ENCODE data around the gene PTCD3.

Gene PTCD3

GRCh38 chr2:86160156-86160952 is 54.3 kb downstream of the PTCD3 start:
- Histone ChIP-seq H3K9ac (ENCODE audit: low read length) (no peak overlapping the region), H3K27me3 (ENCODE audit: control insufficient read depth, insufficient read depth, low read length) (no peaks in the 10 kb centered on the region), H3K4me1 (ENCODE audit: control insufficient read depth, low read depth, low read length) (no peaks in the 10 kb centered on the region), H3K27ac (ENCODE audit: low read length) (no peak overlapping the region), H3K36me3 (ENCODE audit: control insufficient read depth, low read depth, low read length) (peaks cover 52% of the 10 kb centered on the region), H3K9me3 (ENCODE audit: control insufficient read depth, low read depth, low read length) (no peaks in the 10 kb centered on the region), H3K4me3 (ENCODE audit: low read length) (no peak overlapping the region)

- Histone ChIP-seq H3K4me3 (ENCODE audit: low read length) (no peak overlapping the region), H3K27ac (ENCODE audit: low read length) (no peak overlapping the region), H3K9me3 (ENCODE audit: control insufficient read depth, low read depth, low read length) (no peaks in the 10 kb centered on the region), H3K27me3 (ENCODE audit: control insufficient read depth, insufficient read depth, low read length) (no peaks in the 10 kb centered on the region), H3K36me3 (ENCODE audit: control insufficient read depth, low read depth, low read length) (peaks cover 46% of the 10 kb centered on the region), H3K9ac (ENCODE audit: low read length) (no peak overlapping the region), H3K4me1 (ENCODE audit: control insufficient read depth, low read depth, low read length) (no peaks in the 10 kb centered on the region)
Measured at GRCh38 chr2:86170449-86170848, 64.4 kb downstream of the PTCD3 start.

- no peak overlapping the region for H3K9ac ChIP-seq (ENCODE audit: low read length)
- H3K4me1 ChIP-seq (ENCODE audit: control insufficient read depth, low read depth, low read length) = no peaks in the 10 kb centered on the region
- no peaks in the 10 kb centered on the region for H3K9me3 ChIP-seq (ENCODE audit: control insufficient read depth, low read depth, low read length)
- no peaks in the 10 kb centered on the region for H3K27me3 ChIP-seq (ENCODE audit: control insufficient read depth, insufficient read depth, low read length)
- H3K27ac ChIP-seq (ENCODE audit: low read length) = no peak overlapping the region
- no peak overlapping the region for H3K4me3 ChIP-seq (ENCODE audit: low read length)
- peaks cover 50% of the 10 kb centered on the region for H3K36me3 ChIP-seq (ENCODE audit: control insufficient read depth, low read depth, low read length)
Measured at GRCh38 chr2:86171295-86171694, 65.3 kb downstream of the PTCD3 start.

- Histone ChIP-seq H3K27ac (ENCODE audit: low read length) (no peak overlapping the region), H3K27me3 (ENCODE audit: control insufficient read depth, insufficient read depth, low read length) (no peaks in the 10 kb centered on the region), H3K4me3 (ENCODE audit: low read length) (no peak overlapping the region), H3K36me3 (ENCODE audit: control insufficient read depth, low read depth, low read length) (peaks cover 57% of the 10 kb centered on the region), H3K9ac (ENCODE audit: low read length) (no peak overlapping the region), H3K9me3 (ENCODE audit: control insufficient read depth, low read depth, low read length) (no peaks in the 10 kb centered on the region), H3K4me1 (ENCODE audit: control insufficient read depth, low read depth, low read length) (no peaks in the 10 kb centered on the region)
Measured at GRCh38 chr2:86172610-86173009, 66.6 kb downstream of the PTCD3 start.

- no peak overlapping the region for H3K4me3 ChIP-seq (ENCODE audit: low read length)
- H3K9me3 ChIP-seq (ENCODE audit: control insufficient read depth, low read depth, low read length) = no peaks in the 10 kb centered on the region
- peaks cover 59% of the 10 kb centered on the region for H3K36me3 ChIP-seq (ENCODE audit: control insufficient read depth, low read depth, low read length)
- no peaks in the 10 kb centered on the region for H3K27me3 ChIP-seq (ENCODE audit: control insufficient read depth, insufficient read depth, low read length)
- H3K4me1 ChIP-seq (ENCODE audit: control insufficient read depth, low read depth, low read length) = no peaks in the 10 kb centered on the region
- H3K9ac ChIP-seq (ENCODE audit: low read length) = no peak overlapping the region
- H3K27ac ChIP-seq (ENCODE audit: low read length) = no peak overlapping the region
Measured at GRCh38 chr2:86174445-86174844, 68.4 kb downstream of the PTCD3 start.

GRCh38 chr2:86175828-86176227 is 69.8 kb downstream of the PTCD3 start:
- no peak overlapping the region for H3K4me3 ChIP-seq (ENCODE audit: low read length)
- no peaks in the 10 kb centered on the region for H3K9me3 ChIP-seq (ENCODE audit: control insufficient read depth, low read depth, low read length)

GRCh38 chr2:86176597-86176996 is 70.6 kb downstream of the PTCD3 start:
- Histone ChIP-seq H3K27me3 (ENCODE audit: control insufficient read depth, insufficient read depth, low read length) (no peaks in the 10 kb centered on the region), H3K4me3 (ENCODE audit: low read length) (no peak overlapping the region), H3K27ac (ENCODE audit: low read length) (no peak overlapping the region), H3K9me3 (ENCODE audit: control insufficient read depth, low read depth, low read length) (no peaks in the 10 kb centered on the region), H3K36me3 (ENCODE audit: control insufficient read depth, low read depth, low read length) (peaks cover 51% of the 10 kb centered on the region), H3K9ac (ENCODE audit: low read length) (no peak overlapping the region), H3K4me1 (ENCODE audit: control insufficient read depth, low read depth, low read length) (no peaks in the 10 kb centered on the region)

More at GRCh38 chr2:86175828-86176227, 69.8 kb downstream of the PTCD3 start:
- Histone ChIP-seq H3K27ac (ENCODE audit: low read length) (no peak overlapping the region), H3K4me1 (ENCODE audit: control insufficient read depth, low read depth, low read length) (no peaks in the 10 kb centered on the region), H3K36me3 (ENCODE audit: control insufficient read depth, low read depth, low read length) (peaks cover 55% of the 10 kb centered on the region), H3K9ac (ENCODE audit: low read length) (no peak overlapping the region), H3K27me3 (ENCODE audit: control insufficient read depth, insufficient read depth, low read length) (no peaks in the 10 kb centered on the region)

GRCh38 chr2:86185517-86186212 is 79.6 kb downstream of the PTCD3 start:
- Histone ChIP-seq H3K27me3 (ENCODE audit: control insufficient read depth, insufficient read depth, low read length) (no peaks in the 10 kb centered on the region), H3K4me3 (ENCODE audit: low read length) (no peak overlapping the region), H3K27ac (ENCODE audit: low read length) (no peak overlapping the region), H3K9me3 (ENCODE audit: control insufficient read depth, low read depth, low read length) (no peaks in the 10 kb centered on the region), H3K36me3 (ENCODE audit: control insufficient read depth, low read depth, low read length) (peaks cover 11% of the 10 kb centered on the region), H3K9ac (ENCODE audit: low read length) (no peak overlapping the region), H3K4me1 (ENCODE audit: control insufficient read depth, low read depth, low read length) (no peaks in the 10 kb centered on the region)

- Histone ChIP-seq H3K27ac (ENCODE audit: low read length) (no peak overlapping the region), H3K27me3 (ENCODE audit: control insufficient read depth, insufficient read depth, low read length) (no peaks in the 10 kb centered on the region), H3K4me1 (ENCODE audit: control insufficient read depth, low read depth, low read length) (no peaks in the 10 kb centered on the region), H3K4me3 (ENCODE audit: low read length) (no peak overlapping the region), H3K9me3 (ENCODE audit: control insufficient read depth, low read depth, low read length) (no peaks in the 10 kb centered on the region), H3K36me3 (ENCODE audit: control insufficient read depth, low read depth, low read length) (peaks cover 7% of the 10 kb centered on the region), H3K9ac (ENCODE audit: low read length) (no peak overlapping the region)
Measured at GRCh38 chr2:86186431-86186830, 80.4 kb downstream of the PTCD3 start.

GRCh38 chr2:86189782-86190416 is 83.9 kb downstream of the PTCD3 start:
- Histone ChIP-seq H3K36me3 (ENCODE audit: control insufficient read depth, low read depth, low read length) (peaks cover 11% of the 10 kb centered on the region), H3K9me3 (ENCODE audit: control insufficient read depth, low read depth, low read length) (no peaks in the 10 kb centered on the region), H3K9ac (ENCODE audit: low read length) (no peak overlapping the region), H3K27ac (ENCODE audit: low read length) (no peak overlapping the region), H3K4me1 (ENCODE audit: control insufficient read depth, low read depth, low read length) (peaks cover 7% of the 10 kb centered on the region), H3K27me3 (ENCODE audit: control insufficient read depth, insufficient read depth, low read length) (no peaks in the 10 kb centered on the region), H3K4me3 (ENCODE audit: low read length) (no peak overlapping the region)
